Esophagus muscularis mucosa (tissue), 4 donors: Measurements from ENCODE around the gene ZSWIM7. TPM values are rescaled to one million over a fixed set of nuclear protein-coding genes. Genes with fewer than 3 reads are reported as not detected.
A peak's percentile ranks its signal among the peaks of the same experiment; 100 is the strongest.

Source experiments
- DNase-seq: peaks from one replicate; pipeline ENCODE4 v3.0.0-alpha.2; 2017; ENCODE audit errors: extremely low spot score
- H3K27ac ChIP-seq, 4 donors: fragments of 200-600 bp; sonication (generic); replicated peaks in 1 of 4; 1 replicate in 3 of 4; 2 replicates in 1 of 4; pipeline ENCODE4 v1.5.1; 2016 to 2019; ENCODE audit warnings: mild to moderate bottlenecking in 1 of 4
- H3K27me3 ChIP-seq, 4 donors: fragments of 200-600 bp; sonication (generic); one replicate each; pipeline versions ENCODE4 v1.5.1 to v1.6.0; 2016 to 2019
- H3K36me3 ChIP-seq, 4 donors: fragments of 200-600 bp; sonication (generic); one replicate each; pipeline ENCODE4 v1.5.1; 2016 to 2019
- H3K4me1 ChIP-seq, 4 donors: fragments of 200-600 bp; sonication (generic); one replicate each; pipeline ENCODE4 v1.5.1; 2016 to 2019
- H3K4me3 ChIP-seq, 4 donors: fragments of 200-600 bp; sonication (generic); 1 replicate in 2 of 4; 2 replicates in 2 of 4; pipeline ENCODE4 v1.5.1; 2016 to 2019; ENCODE audit warnings: mild to moderate bottlenecking in 4 of 4, moderate library complexity in 1 of 4
- H3K9me3 ChIP-seq, 4 donors: fragments of 200-600 bp; sonication (generic); 1 replicate in 3 of 4; 2 replicates in 1 of 4; pipeline ENCODE4 v1.5.1; 2016 to 2019
- CTCF ChIP-seq, 3 experiments: fragments of 200-600 bp in 2 of 3; fragments of 450-650 bp in 1 of 3; sonication (generic) in 2 of 3; IDR thresholded peaks; one replicate each; pipeline ENCODE4 v1.5.1; 2017 to 2019; ENCODE audit warnings: antibody characterized with exemption in 3 of 3, mild to moderate bottlenecking in 2 of 3, moderate library complexity in 1 of 3
- EP300 ChIP-seq: sonication (generic); formaldehyde crosslinking; IDR thresholded peaks from one replicate; pipeline ENCODE4 v1.6.1; 2017; ENCODE audit warnings: antibody characterized with exemption
- POLR2A ChIP-seq: fragments of 450-650 bp; IDR thresholded peaks from one replicate; pipeline ENCODE4 v1.6.1; 2017; ENCODE audit warnings: antibody characterized with exemption, moderate library complexity, mild to moderate bottlenecking, low read depth
- POLR2AphosphoS5 ChIP-seq, 2 donors: sonication (generic); formaldehyde crosslinking; IDR thresholded peaks; one replicate each; pipeline ENCODE4 v1.6.1; 2017; ENCODE audit warnings: antibody characterized with exemption in 2 of 2
- WGBS: methylation state at CpG from one replicate; pipeline ENCODE4 v1.1.5; 2018; 5-methylcytosine and 5-hydroxymethylcytosine counted together
- intact Hi-C: fragments of 100-400 bp; cut with DNase I; formaldehyde crosslinking; loops from one replicate; pipeline ENCODE4 v1.15.1; 2023
- total RNA-seq, 4 donors: library from RNA; depleted of rRNA; stranded (reverse); fragments of >200 nt; gene quantifications; one replicate each; pipeline versions ENCODE4 v1.1.0 to v1.2.1, GENCODE V29; 2016

ZSWIM7 gene
- 10 to 100 TPM; 16.2 to 22.7 (median 17.5) TPM for total RNA-seq

- H3K4me3 ChIP-seq: peak within 1 kb of the TSS; percentile 74 to 93 (median 83)
- intact Hi-C loops: loop anchor here (2.0 to 10.0 kb wide), 2 partner anchors 55 to 171 kb away; partner anchors contain the start of gene ADORA2B
- under 1% methylated on average over 78 of the region's 91 CpGs for WGBS
- H3K27ac ChIP-seq: peak within 1 kb of the TSS; percentile 91 to 98 (median 98)
- H3K9me3 ChIP-seq: no peaks in the 10 kb centered on the region
- H3K4me1 ChIP-seq: peaks cover 14 to 35% (median 31%) of the 10 kb centered on the region in 4 donors
- H3K27me3 ChIP-seq: no peaks in the 10 kb centered on the region
- peaks cover 23 to 44% (median 32%) of the 10 kb centered on the region in 4 donors for H3K36me3 ChIP-seq
- TF ChIP-seq POLR2A (peak; percentile 91), CTCF (IDR thresholded peaks at IDR 0.05) (peak in 1 of 3 experiments; percentile 8), POLR2AphosphoS5 (IDR thresholded peaks at IDR 0.05) (peak; percentile 99), EP300 (peak; percentile 55)
- peak; percentile 99 for DNase-seq
Observed at GRCh38 chr17:15999141-15999973, at the start of gene ZSWIM7, which contains the start of gene TTC19. Gene ZSWIM7, minus strand, starts transcription at chr17:15999704. Its CDS starts 110 bp downstream, at chr17:15999594. Gene TTC19, plus strand, starts transcription at chr17:15999824. Its CDS starts 25 bp downstream, at chr17:15999849.

GRCh38 chr17:16048811-16049449 lies 49.4 kb upstream of the ZSWIM7 start:
- WGBS: 88% methylated on average over 14 of the region's 14 CpGs
- TF ChIP-seq POLR2AphosphoS5 (IDR thresholded peaks at IDR 0.05) (no peak), EP300 (no peak), CTCF (IDR thresholded peaks at IDR 0.05) (no peak), POLR2A (no peak)

GRCh38 chr17:16046966-16047365 lies 47.5 kb upstream of the ZSWIM7 start:
- no peak for DNase-seq
- Histone ChIP-seq H3K4me1 (no peaks in the 10 kb centered on the region), H3K27me3 (no peaks in the 10 kb centered on the region), H3K9me3 (no peaks in the 10 kb centered on the region), H3K27ac (no peak overlapping the region), H3K36me3 (peaks cover 9 to 95% (median 72%) of the 10 kb centered on the region in 4 donors), H3K4me3 (no peak overlapping the region)
- TF ChIP-seq EP300 (no peak), POLR2AphosphoS5 (IDR thresholded peaks at IDR 0.05) (no peak), POLR2A (no peak), CTCF (IDR thresholded peaks at IDR 0.05) (no peak)
- intact Hi-C loops: no loop called here
- 97% methylated on average over 3 of the region's 3 CpGs for WGBS

More at GRCh38 chr17:16048811-16049449, 49.4 kb upstream of the ZSWIM7 start:
- H3K4me3 ChIP-seq: no peak overlapping the region
- peaks cover 0 to 5% (median 0%) of the 10 kb centered on the region in 4 donors for H3K4me1 ChIP-seq
- no peaks in the 10 kb centered on the region for H3K9me3 ChIP-seq
- no peak overlapping the region for H3K27ac ChIP-seq
- no peak for DNase-seq
- peaks cover 9 to 94% (median 63%) of the 10 kb centered on the region in 4 donors for H3K36me3 ChIP-seq
- intact Hi-C loops: no loop called here
- no peaks in the 10 kb centered on the region for H3K27me3 ChIP-seq

- intact Hi-C loops: no loop called here
Observed at GRCh38 chr17:16044487-16044886, 45.0 kb upstream of the ZSWIM7 start.

More at GRCh38 chr17:16044487-16044886, 45.0 kb upstream of the ZSWIM7 start:
- 95% methylated on average over 10 of the region's 10 CpGs for WGBS
- Histone ChIP-seq H3K4me1 (no peaks in the 10 kb centered on the region), H3K9me3 (no peaks in the 10 kb centered on the region), H3K4me3 (no peak overlapping the region), H3K36me3 (peaks cover 13 to 97% (median 86%) of the 10 kb centered on the region in 4 donors), H3K27ac (no peak overlapping the region), H3K27me3 (no peaks in the 10 kb centered on the region)
- DNase-seq: no peak
- no peak for TF ChIP-seq POLR2A
- no peak for TF ChIP-seq CTCF (IDR thresholded peaks at IDR 0.05)
- no peak for TF ChIP-seq EP300
- no peak for TF ChIP-seq POLR2AphosphoS5 (IDR thresholded peaks at IDR 0.05)
